ENCODE data around the gene HEXA.
A peak's percentile ranks its signal among the peaks of the same experiment; 100 is the strongest.

DNA sequence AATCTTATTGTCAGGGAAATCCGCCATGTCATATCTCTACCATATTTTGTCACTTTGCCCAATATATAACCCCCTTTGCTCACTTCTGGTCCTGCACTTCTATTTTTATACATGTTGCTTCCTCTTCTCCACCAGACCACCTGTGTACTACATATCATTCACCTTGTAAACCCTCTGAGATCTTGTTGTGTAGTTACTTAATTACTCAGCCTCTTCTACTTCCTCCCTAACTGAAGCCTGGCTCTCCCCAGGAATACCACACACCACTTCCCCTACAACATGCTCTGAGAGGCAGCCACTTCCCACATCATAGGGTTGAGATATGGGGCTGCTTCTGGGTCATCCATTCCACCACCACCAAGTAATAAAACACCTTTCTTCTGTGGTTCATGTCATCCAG, 10.0 kb downstream of the HEXA start:
- TF ChIP-seq CTCF (conservative IDR thresholded peaks at IDR 0.05; ENCODE audit: low read length) (no peak), EZH2phosphoT487 (IDR thresholded peaks at IDR 0.05; ENCODE audit: borderline replicate concordance) (peak; percentile 68)

Measured in Loucy (cell line).